GM18499 (cell line): ENCODE data around the gene CCDC54.

ENCODE experiments used
- ATAC-seq: cut with Tn5 transposase; IDR thresholded peaks from one replicate; pipeline ENCODE4 v1.9.1; 2021; ENCODE audit warnings: moderate number of reproducible peaks; ENCODE audit not compliant: insufficient read depth, unreplicated experiment

CCDC54 gene

DNA sequence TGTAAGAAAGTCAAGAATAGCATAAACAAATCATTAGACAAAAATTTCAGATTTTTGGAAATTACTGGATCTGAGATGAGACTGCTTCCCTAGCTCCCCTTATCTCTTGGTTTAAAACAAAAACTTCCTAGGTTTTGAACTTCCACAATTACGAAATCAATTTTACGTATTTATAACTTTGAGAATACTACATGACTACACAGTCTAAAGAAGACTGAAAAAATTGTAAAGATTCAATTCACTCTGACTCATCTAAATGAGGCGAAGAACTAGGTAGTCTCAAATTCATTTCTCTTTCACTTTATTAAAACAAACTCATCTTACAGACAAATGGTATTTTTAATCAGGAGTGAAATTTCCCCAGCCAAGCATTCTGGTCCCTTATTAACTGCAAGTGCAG lies 10.3 kb downstream of the CCDC54 start:
- no peak for ATAC-seq

DNA sequence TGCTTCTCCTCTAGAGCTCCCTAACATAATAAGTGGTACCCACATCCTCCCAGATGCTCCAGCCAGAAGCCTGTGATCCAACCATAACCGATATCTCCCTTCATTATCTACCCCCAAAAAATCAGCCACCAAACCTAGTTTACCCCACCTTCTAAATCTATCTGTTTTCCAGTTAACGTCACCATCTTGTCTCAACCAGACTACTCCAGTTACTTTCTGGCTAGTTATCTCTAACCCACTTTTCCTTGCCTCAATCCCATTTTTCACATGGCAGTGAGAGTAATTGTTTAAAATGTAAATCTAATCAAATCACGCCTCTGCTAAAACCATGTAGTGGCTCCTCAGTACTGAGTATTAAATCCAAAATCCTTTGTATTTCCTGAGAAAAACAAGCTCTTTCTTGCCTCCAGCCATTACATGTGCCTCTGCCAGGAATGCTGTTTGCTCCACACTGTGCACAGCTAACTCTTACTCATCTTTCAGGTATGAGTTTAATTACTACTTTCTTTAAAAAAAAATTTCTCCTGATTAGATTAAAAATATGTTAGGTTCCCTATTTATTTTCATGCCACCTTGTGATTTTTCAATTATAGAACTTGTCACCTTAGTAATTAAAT lies 15.4 kb downstream of the CCDC54 start:
- no peak for ATAC-seq

DNA sequence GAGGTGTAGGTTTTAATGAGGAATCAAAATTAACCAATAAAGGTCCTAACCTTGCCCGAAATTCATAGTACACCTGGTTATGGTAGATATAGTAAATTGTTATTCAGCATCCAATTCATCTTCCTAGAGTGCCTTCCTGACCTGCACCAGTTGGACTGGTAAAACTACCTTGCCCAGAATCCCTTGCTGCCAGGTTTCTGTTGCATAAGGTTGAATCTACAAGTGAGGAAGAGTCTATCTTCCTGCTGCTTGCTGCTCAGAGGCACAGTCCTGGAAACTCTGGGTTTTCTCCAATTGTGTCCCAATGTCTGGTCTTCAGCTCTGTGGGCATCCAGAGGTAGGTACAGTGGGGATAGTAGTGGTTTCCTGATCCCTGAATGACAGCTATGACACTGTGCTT lies 17.3 kb downstream of the CCDC54 start:
- ATAC-seq, result no peak

DNA sequence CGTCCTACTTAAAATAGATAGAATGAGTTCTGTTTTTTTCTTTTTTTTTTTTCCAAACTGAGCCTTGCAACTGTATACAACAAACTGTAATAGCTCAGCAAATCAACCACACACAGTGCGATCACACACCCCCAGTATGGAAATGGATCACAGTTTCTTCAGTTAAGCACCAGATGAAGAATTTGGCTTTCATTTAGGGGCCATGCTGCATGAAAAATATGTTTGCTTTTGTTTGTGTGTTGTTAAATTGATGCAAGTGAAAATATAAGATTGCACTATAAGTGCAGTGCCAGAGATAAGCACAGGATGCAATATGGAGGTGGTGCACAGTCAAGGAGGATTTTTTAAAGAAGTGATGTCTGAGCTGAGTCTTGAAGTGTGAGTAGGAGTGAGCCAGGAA lies 17.8 kb downstream of the CCDC54 start:
- no peak for ATAC-seq

DNA sequence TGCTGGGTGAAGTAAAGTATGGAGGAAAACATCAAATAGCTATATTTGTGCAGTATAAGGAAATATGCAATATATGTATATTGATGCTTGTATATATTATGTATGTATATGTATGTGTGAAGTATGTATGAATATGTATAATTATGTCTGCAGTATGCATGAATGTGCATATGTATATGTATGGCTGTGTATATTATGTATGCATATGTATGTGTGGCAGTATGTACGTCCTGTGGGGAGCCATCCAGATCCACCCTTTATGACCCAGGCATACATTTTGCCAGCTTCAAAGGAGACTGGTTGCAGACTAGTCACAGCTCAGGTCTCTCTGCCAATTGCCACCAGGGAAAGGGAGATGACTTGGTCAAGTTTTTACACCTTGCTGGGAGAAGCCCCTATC lies 24.1 kb downstream of the CCDC54 start:
- ATAC-seq, result no peak

DNA sequence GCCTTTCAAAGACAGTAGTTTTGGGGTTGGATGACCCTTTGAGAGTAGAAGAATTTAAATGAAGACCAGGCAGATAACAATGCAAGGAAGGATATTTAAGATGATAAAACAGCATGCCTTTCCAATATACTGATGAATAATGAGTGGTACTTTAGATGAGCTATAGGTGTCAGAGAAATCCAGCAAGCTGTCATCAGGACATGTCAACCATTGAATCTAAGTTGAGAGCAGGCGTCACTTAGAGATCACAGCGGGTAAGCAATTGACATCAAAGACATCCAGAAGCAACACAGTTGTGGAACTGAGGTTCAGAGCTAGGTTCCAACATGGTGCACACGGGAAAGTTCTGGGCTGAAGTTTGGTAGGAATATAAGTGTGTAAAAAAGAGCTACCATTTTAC lies 25.0 kb downstream of the CCDC54 start:
- no peak for ATAC-seq

DNA sequence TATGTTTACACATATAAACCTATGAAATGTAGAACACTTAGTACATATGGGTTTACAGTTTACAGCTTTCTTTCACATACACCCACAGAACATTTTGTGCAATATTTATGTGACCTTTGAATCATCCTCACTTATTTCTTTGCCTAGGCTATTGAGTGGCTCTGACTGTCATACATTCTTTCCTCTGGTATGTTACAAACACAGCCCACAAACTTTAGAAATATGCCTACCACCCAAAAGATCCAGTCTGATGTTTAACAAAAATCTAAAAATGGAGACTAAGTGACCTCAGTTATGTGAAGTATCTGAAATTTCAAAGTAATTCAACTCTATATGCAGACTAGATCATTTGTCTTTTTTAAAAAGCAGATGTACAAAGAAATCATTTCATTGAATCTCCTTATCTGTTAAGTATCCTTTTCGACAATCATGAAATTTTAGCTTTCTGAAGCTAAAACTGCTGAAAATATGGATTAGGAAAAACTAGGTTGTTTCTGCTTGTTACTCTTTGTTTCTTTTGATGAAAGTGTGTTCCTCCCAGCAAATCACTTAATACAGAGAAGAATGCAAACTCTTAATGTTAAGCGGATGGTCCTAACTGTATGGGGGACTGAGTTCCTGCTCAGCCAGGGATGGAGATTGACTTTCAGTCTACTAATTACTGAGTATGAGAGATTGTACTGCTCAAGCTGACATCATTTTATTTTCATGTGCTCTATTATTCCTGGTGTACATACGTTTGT lies 27.7 kb downstream of the CCDC54 start:
- ATAC-seq, result no peak

DNA sequence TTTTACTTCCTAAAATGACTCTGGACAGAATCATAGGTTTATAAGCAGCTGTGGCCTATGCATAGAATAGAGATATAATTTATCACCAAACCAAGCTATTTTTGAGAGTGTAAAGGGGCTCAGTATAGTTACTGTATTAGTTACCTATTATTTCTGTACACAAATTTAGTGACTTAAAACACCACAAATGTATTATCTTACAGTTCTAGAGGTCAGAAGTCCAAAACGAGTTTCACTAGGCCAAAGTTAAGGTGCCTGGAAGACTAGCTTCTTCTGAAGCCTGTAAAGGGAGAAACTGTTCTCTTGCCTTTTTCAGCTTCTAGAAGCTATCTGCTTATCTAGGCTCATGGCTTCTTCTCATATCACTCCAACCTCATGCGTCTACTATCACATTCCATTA lies 30.1 kb downstream of the CCDC54 start:
- no peak for ATAC-seq

DNA sequence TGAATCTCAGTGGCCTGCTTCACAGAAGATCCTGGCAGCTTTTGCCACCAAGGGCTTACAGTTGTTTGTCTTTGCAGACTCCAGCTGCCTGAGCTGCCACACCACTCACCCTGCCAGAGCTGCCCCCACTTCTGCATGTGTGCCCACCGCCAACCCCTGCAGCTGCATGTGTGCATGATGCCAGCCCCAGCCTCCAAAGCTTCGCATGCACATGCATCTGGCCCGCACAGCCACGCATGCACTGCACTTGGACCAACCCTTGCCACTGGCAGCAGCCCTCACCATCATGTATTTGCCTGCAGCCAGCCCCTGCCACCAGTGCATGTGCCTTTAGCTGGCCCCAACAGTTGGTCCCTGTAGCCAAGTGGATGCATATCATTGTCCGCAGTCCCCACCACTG lies 31.3 kb downstream of the CCDC54 start:
- ATAC-seq, result no peak

DNA sequence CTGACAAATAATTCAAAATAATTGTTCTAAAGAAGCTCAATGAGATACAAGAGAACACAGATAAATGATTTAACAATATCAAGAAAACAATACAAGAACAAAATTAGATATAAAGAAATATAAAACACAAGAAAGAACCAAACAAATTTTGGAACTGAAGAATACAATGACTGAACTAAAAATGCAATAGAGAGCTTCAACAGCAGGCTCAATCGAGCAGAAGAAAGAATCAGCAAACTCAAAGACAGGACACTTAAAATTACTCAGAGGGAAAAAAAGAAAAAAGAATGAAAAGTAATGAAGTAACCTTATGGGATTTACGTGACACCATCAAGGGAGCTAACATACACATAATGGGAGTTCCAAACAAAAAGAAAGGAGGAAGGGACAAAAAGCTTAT lies 32.1 kb downstream of the CCDC54 start:
- ATAC-seq, result no peak

DNA sequence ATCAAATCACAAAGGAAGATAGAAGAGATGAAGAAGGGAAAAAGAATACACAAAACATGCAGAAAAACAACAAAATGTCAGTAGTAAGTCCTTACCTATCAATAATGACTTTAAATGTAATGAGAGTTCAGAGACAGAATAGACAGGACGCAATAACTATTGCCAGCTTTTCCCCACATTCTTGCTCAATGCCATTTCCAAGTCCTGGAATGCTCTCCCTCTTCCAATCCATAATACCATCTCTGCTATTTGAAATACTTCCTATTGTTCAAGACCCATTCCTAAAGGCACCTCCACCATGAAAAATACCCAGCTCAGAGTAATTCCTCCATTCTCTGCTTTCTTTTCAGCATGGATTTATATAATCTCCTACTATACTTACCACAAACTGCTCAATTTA lies 33.4 kb downstream of the CCDC54 start:
- no peak for ATAC-seq

DNA sequence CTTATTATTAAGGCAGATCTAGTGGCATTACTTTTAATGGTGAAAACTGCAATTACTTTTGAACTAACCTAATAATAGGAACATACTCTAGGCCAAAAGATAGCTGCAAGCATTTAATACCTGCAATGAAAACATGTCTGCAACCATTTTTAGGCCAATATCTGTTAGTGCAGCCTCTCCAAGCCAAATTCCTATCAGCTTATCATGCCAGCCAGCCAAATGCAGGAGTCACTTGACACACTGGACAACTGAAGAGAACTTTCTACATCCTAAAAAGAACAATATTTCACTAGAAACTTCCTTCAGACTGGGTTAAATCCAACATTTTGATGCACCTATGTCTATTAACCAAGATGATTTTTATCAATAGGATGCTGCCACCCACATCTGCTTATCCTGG lies 33.8 kb downstream of the CCDC54 start:
- no peak for ATAC-seq

DNA sequence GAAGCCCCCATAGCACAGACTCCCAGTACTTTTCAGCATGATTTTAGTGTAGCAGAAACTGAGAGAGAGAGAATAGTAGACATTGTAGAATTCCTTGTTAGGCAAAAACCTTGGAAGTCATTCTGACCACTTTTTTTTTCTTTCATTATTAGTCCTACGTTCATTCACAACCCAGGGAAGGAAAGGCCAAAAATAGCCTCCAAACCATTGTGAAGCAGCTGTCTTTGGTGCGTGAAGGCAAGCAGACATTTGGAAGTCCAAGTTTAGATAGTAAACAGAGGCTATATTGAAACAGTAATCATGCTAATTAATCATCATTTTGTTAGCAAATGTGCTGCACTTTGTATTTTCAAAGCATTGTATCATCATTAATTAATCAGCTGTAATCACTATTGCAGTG lies 34.5 kb downstream of the CCDC54 start:
- no peak for ATAC-seq

DNA sequence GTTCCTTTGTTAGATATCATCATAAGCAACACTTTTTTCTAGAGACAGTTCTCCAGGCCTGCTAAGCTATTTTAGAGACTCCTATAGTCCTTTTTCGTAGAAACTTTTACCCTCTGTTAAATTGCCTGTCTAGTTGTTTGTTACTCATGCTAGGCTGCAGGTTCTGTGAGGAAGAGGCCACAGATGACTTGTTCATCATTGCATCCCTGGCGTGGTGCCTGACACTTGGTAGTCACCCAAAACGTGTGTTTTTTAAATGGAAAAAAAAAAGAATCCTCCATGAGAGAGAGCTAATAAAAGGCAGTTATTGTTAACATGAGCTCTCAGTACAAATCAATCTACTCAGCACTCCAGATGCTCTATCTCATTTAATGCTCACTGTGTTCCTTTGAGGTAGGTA lies 35.1 kb downstream of the CCDC54 start:
- no peak for ATAC-seq

DNA sequence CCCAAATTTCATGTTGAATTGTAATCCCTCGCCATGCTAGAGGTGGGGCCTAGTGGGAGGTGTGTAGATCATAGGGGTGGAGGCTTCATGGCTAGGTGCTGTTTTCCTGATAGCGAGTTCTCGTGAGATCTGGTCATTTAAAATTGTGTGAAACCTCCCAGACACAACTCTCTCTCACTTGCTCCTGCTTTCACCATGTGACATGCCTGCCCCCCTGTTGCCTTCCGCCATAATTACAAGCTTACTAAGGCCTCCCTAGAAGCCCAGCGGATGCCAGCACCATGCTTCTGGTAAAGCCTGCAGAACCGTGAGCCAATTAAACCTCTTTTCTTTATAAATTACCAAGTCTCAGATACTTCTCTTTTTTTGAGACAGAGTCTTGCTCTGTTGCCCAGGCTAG lies 36.0 kb downstream of the CCDC54 start:
- ATAC-seq, result no peak

DNA sequence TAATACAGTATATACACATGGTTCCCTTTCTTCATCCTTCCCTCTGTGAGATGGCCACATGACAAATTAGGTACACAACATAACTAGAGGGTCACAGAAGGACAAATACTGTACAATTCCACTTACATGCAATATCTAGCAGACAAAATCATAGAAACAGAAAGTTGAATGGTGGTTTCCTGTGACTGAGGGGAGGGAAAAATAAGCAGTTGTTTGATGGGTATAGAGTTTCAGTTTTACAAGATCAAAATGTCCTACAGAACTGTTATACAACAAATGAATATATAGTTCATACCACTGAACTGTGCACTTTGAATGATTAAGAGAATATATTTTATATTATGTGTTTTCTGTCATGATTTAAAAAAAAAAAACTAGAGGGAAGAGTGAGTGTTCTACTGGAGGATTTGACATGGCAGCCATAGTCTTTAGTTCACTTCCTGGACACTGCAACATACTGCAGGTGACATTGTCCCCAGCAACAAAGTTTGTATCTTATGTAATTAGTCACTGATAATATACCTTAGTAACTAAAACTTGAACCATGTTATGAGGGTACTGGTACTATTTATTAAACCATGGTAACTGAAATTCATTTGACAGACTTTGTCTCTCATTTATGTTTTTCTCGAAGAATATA lies 37.2 kb downstream of the CCDC54 start:
- peak; percentile 90 for ATAC-seq

DNA sequence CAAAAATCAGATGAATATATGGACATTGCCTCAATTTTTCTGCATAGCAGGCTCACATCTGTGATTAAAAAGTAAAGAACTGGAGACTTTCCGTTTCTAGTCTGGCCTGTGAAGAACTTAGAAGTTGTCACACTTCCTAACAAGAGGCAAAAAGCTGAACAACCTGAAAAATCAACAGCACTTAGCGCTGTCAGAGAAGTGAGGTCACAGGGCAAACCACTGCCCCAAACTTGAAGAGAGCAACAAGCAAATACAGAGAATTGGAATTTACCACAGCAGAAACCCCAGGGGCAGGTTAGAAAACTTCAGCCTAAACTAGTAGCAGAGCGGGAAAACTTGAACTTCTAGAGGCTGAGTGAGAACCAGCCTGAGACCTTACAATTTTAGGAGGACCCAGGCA lies 38.9 kb downstream of the CCDC54 start:
- ATAC-seq, result no peak

DNA sequence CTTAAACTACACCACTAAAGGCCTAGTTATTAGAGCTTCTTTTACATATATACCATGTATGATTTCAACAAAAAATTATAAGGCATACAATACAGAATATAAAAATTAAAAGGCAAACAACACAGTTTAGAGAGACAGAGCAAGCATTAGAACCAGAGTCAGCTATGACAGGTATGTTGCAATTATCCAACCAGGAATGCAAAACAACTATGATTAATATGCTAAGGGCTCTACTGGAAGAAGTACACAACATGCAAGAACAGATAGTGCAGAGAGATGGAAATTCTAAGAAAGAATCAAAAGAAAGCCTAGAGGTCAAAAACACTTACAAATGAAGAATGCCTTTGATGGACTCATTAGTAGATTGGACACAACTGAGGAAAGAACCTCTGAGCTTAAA lies 39.6 kb downstream of the CCDC54 start:
- ATAC-seq, result no peak

DNA sequence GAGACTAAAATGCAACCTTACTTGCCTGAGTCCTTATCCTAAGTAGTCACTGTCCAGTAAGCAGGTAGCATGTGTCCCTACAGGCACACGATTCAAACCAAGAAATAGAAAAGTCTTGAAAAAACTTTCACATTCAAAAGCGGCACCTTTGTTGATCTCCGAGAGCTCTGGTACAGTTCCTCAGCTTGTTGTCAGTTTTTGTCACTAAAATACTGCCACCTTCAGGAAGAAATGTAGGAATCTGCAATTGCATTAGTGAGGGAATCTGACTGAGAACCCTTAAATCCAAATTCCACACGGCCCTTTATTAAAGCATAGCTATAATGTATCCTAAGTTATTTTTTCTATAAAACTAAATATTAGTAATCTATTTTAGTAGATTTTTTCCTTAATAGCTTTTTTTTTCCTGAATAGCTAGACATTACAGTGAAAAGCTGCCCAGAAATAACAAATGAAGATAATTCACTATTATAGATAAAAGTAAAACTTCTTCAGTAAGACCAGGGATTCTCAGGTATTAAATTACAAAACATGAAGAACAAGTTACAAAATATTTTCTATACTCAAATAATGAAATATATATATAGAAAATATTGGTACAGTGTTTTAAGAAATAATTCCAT lies 44.0 kb downstream of the CCDC54 start:
- ATAC-seq, result peak; percentile 66

DNA sequence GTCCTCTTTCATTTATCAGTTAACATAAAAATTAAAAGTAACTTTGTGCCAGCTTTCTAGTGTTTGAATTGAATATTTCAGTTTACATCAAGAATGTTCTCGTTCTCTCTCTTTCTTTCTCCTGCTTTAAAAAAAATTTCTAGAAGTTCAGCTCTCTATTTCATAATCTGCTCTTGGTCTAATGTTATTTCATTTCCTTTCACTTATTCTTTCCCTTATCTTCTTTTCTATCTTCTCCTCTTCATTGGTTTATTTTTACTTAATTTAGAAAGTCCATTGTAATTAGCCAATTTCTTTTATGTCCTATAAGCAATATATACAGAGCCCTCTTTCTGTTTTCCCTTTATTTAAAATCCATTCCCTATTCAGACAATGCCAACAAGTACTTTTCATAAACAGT lies 44.6 kb downstream of the CCDC54 start:
- no peak for ATAC-seq

DNA sequence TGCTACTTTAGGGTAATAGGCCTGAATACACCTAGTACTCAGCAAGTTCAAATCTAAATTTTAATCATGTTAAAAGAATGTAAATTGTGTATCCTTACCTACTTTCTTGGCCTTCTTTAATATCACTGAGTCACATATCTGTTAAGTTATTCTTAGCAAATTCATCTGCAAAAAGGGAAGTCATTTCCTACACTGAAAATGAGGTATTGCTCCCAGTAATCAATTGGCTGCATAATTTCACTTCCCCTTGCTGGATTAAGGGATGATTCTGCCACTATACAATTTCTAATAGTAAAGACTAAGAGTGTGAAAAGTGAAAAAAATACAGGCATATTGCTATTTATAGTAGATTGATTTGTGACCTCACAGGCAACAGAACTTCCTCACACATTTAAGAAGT lies 47.8 kb downstream of the CCDC54 start:
- no peak for ATAC-seq
